IMR-90 (cell line): Measurements from ENCODE around the gene CALD1. TPM values are rescaled to one million over a fixed set of nuclear protein-coding genes. Genes with fewer than 3 reads are reported as not detected.

Source experiments
- ATAC-seq: fragments of 200-7000 bp; cut with Tn5 transposase; 2 replicates; pipeline ENCODE4 v1.9.1; 2020; ENCODE audit warnings: low read depth, mild to moderate bottlenecking, moderate library complexity
- BruUV-seq: library from RNA; stranded (reverse); fragments of 400-500 nt; replicated peaks from 2 replicates; lab custom pipeline; 2021; lab: Mats Ljungman, UMichigan
- CTCF ChIA-PET: fragments of 300-600 bp; formaldehyde crosslinking; extraction: SDS; loops from one replicate; lab custom pipeline; 2021; ENCODE audit warnings: antibody characterized with exemption; lab: Yijun Ruan, JAX
- POLR2A ChIA-PET: fragments of 300-600 bp; sonication (Branson Sonifier 250); formaldehyde crosslinking; loops from one replicate; lab custom pipeline; 2022; ENCODE audit warnings: antibody characterized with exemption; ENCODE audit not compliant: unreplicated experiment; lab: Charles Lee
- DNase-seq: peaks from one replicate; pipeline ENCODE4 v3.0.0; 2013
- H2AFZ ChIP-seq: replicated peaks from 2 replicates; pipeline ENCODE3; 2013; ENCODE audit warnings: low read length, mild to moderate bottlenecking; ENCODE audit not compliant: poor library complexity
- H2AK5ac ChIP-seq: 2 replicates; pipeline ENCODE4 v1.6.1; 2013; ENCODE audit warnings: low read depth, low read length, inconsistent platforms
- H2AK9ac ChIP-seq: replicated peaks from 2 replicates; pipeline ENCODE3; 2013; ENCODE audit warnings: mild to moderate bottlenecking, low read depth, low read length, moderate library complexity; ENCODE audit not compliant: poor library complexity
- H2BK120ac ChIP-seq: 2 replicates; pipeline ENCODE4 v1.6.1; 2013; ENCODE audit warnings: low read depth, low read length, inconsistent platforms
- H2BK15ac ChIP-seq: 3 replicates; pipeline ENCODE4 v1.6.1; 2013; ENCODE audit warnings: low read depth, low read length, inconsistent platforms
- H2BK20ac ChIP-seq: 2 replicates; pipeline ENCODE4 v1.6.1; 2013; ENCODE audit warnings: low read depth, mild to moderate bottlenecking, inconsistent platforms, low read length, moderate library complexity
- H2BK5ac ChIP-seq: 2 replicates; pipeline ENCODE4 v1.6.1; 2013; ENCODE audit warnings: mild to moderate bottlenecking, low read depth, low read length, inconsistent platforms; ENCODE audit not compliant: poor library complexity, severe bottlenecking
- H3K14ac ChIP-seq: replicated peaks from 2 replicates; pipeline ENCODE4 v1.6.1; 2013; ENCODE audit warnings: low read depth, low read length, inconsistent platforms
- H3K18ac ChIP-seq: 2 replicates; pipeline ENCODE4 v1.6.1; 2013; ENCODE audit warnings: low read depth, low read length, control low read depth
- H3K23ac ChIP-seq: 2 replicates; pipeline ENCODE4 v1.6.1; 2013; ENCODE audit warnings: low read depth, low read length, inconsistent platforms
- H3K27ac ChIP-seq: 2 replicates; pipeline ENCODE4 v1.5.1; 2013; ENCODE audit warnings: mild to moderate bottlenecking, control low read depth, low read length; ENCODE audit not compliant: insufficient read depth
- H3K27me3 ChIP-seq: 2 replicates; pipeline ENCODE4 v1.6.1; 2013; ENCODE audit warnings: low read length; ENCODE audit not compliant: control insufficient read depth, insufficient read depth
- H3K36me3 ChIP-seq: 2 replicates; pipeline ENCODE4 v1.6.1; 2013; ENCODE audit warnings: low read length, mixed read lengths; ENCODE audit not compliant: control insufficient read depth, insufficient read depth
- H3K4ac ChIP-seq: 2 replicates; pipeline ENCODE4 v1.6.1; 2013; ENCODE audit warnings: low read depth, low read length, inconsistent platforms
- H3K4me1 ChIP-seq: 2 replicates; pipeline ENCODE4 v1.6.1; 2013; ENCODE audit warnings: low read length, mixed read lengths; ENCODE audit not compliant: control insufficient read depth, insufficient read depth
- H3K4me2 ChIP-seq: 2 replicates; pipeline ENCODE4 v1.6.1; 2013; ENCODE audit warnings: low read depth, mild to moderate bottlenecking, control low read depth, low read length, moderate library complexity
- H3K4me3 ChIP-seq: 2 replicates; pipeline ENCODE4 v1.5.1; 2013; ENCODE audit warnings: low read depth, mild to moderate bottlenecking, control low read depth, low read length, moderate library complexity; ENCODE audit not compliant: insufficient read depth
- H3K56ac ChIP-seq: 2 replicates; pipeline ENCODE4 v1.6.1; 2013; ENCODE audit warnings: low read length, inconsistent platforms; ENCODE audit not compliant: insufficient read depth; ENCODE audit errors: extremely low read depth
- H3K79me1 ChIP-seq, 2 experiments: 2 replicates each; pipeline ENCODE4 v1.6.1; 2013; ENCODE audit warnings: low read length in 2 of 2, inconsistent platforms in 1 of 2, low read depth in 1 of 2
- H3K9ac ChIP-seq: 2 replicates; pipeline ENCODE4 v1.6.1; 2013; ENCODE audit warnings: low read depth, low read length, control low read depth
- H3K9me1 ChIP-seq: 2 replicates; pipeline ENCODE4 v1.6.1; 2013; ENCODE audit warnings: low read length, inconsistent platforms; ENCODE audit not compliant: insufficient read depth
- H3K9me3 ChIP-seq: 2 replicates; pipeline ENCODE4 v1.6.1; 2013; ENCODE audit warnings: low read length; ENCODE audit not compliant: control insufficient read depth, insufficient read depth
- H4K20me1 ChIP-seq: 2 replicates; pipeline ENCODE4 v1.6.1; 2013; ENCODE audit warnings: low read length, inconsistent platforms; ENCODE audit not compliant: insufficient read depth
- H4K5ac ChIP-seq: 2 replicates; pipeline ENCODE4 v1.6.1; 2013; ENCODE audit warnings: mild to moderate bottlenecking, low read depth, low read length, control low read depth
- H4K8ac ChIP-seq, 2 experiments: 2 replicates each; pipeline ENCODE4 v1.6.1; 2013; ENCODE audit warnings: low read depth in 2 of 2, low read length in 2 of 2, control low read depth in 1 of 2, inconsistent platforms in 1 of 2
- H4K91ac ChIP-seq: 2 replicates; pipeline ENCODE4 v1.6.1; 2013; ENCODE audit warnings: low read depth, low read length, inconsistent platforms; ENCODE audit not compliant: insufficient read depth
- CHD1 ChIP-seq: IDR thresholded peaks from 2 replicates; pipeline ENCODE4 v1.6.1; 2012; ENCODE audit warnings: low read depth, low read length, improper control_type of control experiment
- ELK1 ChIP-seq: fragments of 150-350 bp; IDR thresholded peaks from 2 replicates; pipeline ENCODE4 v1.6.1; 2016; ENCODE audit warnings: low read depth, mild to moderate bottlenecking, low read length, moderate library complexity, borderline replicate concordance
- FOS ChIP-seq: fragments of 150-350 bp; IDR thresholded peaks from 2 replicates; pipeline ENCODE4 v1.6.1; 2016; ENCODE audit warnings: low read depth, low read length
- MAZ ChIP-seq: IDR thresholded peaks from 2 replicates; pipeline ENCODE4 v1.6.1; 2012; ENCODE audit warnings: low read depth, mild to moderate bottlenecking, low read length, improper control_type of control experiment, moderate library complexity, borderline replicate concordance
- MXI1 ChIP-seq: IDR thresholded peaks from 2 replicates; pipeline ENCODE4 v1.6.1; 2012; ENCODE audit warnings: low read depth, mild to moderate bottlenecking, low read length, moderate library complexity, borderline replicate concordance
- NFE2L2 ChIP-seq: fragments of 150-350 bp; IDR thresholded peaks from 2 replicates; pipeline ENCODE4 v1.6.1; 2016; ENCODE audit warnings: low read depth, mild to moderate bottlenecking, low read length
- POLR2A ChIP-seq: IDR thresholded peaks from 2 replicates; pipeline ENCODE4 v1.6.1; 2012; ENCODE audit warnings: mild to moderate bottlenecking, low read depth, low read length
- RFX5 ChIP-seq: IDR thresholded peaks from 2 replicates; pipeline ENCODE4 v1.8.0; 2012; ENCODE audit warnings: low read depth, mild to moderate bottlenecking, low read length, moderate library complexity
- SMC3 ChIP-seq: fragments of 150-350 bp; IDR thresholded peaks from 2 replicates; pipeline ENCODE4 v1.6.1; 2016; ENCODE audit warnings: low read depth, mild to moderate bottlenecking, antibody characterized with exemption, low read length, moderate library complexity
- WGBS, 2 experiments: methylation state at CpG; one replicate each; pipeline versions ENCODE4 v1.1.5 to v1.1.7; 2013; ENCODE audit warnings: missing lambda C conversion rate in 2 of 2; ENCODE audit not compliant: insufficient read length in 1 of 2; ENCODE audit errors: extremely low coverage in 2 of 2; 5-methylcytosine and 5-hydroxymethylcytosine counted together
- dilution Hi-C: fragments of 300-500 bp; cut with HindIII; formaldehyde crosslinking; loops from one replicate; pipeline ENCODE4 v1.14.3; 2018; ENCODE audit warnings: low sequenced_read_pairs; ENCODE audit not compliant: unreplicated experiment
- in situ Hi-C: fragments of 300-500 bp; cut with MboI; formaldehyde crosslinking; loops from 3 replicates; pipeline ENCODE4 v1.14.3; 2019; ENCODE audit warnings: low sequenced_read_pairs, inconsistent platforms, mixed read lengths
- intact Hi-C: fragments of 100-400 bp; cut with micrococcal nuclease; formaldehyde crosslinking; loops from 2 replicates; pipeline ENCODE4 v1.10.0; 2022
- polyA plus RNA-seq, 3 experiments: library from polyadenylated mRNA; depleted of rRNA; stranded (reverse); fragments of >200 nt; gene quantifications; 2 replicates each; pipeline ENCODE4 v1.2.3, GENCODE V29; 2012; ENCODE audit warnings: low replicate concordance in 1 of 3
- total RNA-seq: library from RNA; depleted of rRNA; stranded (reverse); fragments of >200 nt; gene quantifications from 2 replicates; pipeline ENCODE4 v1.2.3, GENCODE V29; 2012

Gene CALD1
- total and polyA plus RNA-seq, 2 of the 4 experiments (the other 2 are of a cell fraction), result 375 to 487 TPM

- in situ Hi-C loops, result no loop called here
- Histone ChIP-seq H2AK5ac (0 out of 2 replicates have a peak overlapping the region, but pooled peaks have one; percentile 40), H2AFZ (no peak overlapping the region), H3K9me3 (no peaks in the 10 kb centered on the region), H3K56ac (no peak overlapping the region), H2BK5ac (peak overlapping the region; percentile 43), H3K4ac (no peak overlapping the region), H3K9me1 (peaks cover 33% of the 10 kb centered on the region), H4K8ac (no peak overlapping the region), H2BK15ac (no peak overlapping the region), H4K5ac (no peak overlapping the region), H3K4me2 (no peak overlapping the region), H3K79me1 (peaks cover 27 to 66% of the 10 kb centered on the region in 2 experiments; a peak in 3 of 4 replicates), H3K4me1 (peaks cover 21% of the 10 kb centered on the region), H3K18ac (no peak overlapping the region), H4K20me1 (peaks cover 76% of the 10 kb centered on the region), H2BK120ac (no peak overlapping the region), H3K23ac (peak overlapping the region; percentile 2), H3K4me3 (no peak overlapping the region), H3K36me3 (peaks cover 22% of the 10 kb centered on the region), H3K14ac (no peak overlapping the region), H3K27me3 (no peaks in the 10 kb centered on the region), H4K91ac (no peak overlapping the region), H2BK20ac (no peak overlapping the region), H3K27ac (no peak overlapping the region), H3K9ac (no peak overlapping the region), H2AK9ac (no peak overlapping the region)
- ChIA-PET POLR2A (no interaction called here), CTCF (no interaction called here)
- no peak for DNase-seq
- no peak for ATAC-seq
- no TSS peak for BruUV-seq
- dilution Hi-C loops, result no loop called here
- intact Hi-C loops, result no loop called here
- no peak for TF ChIP-seq MXI1
- TF ChIP-seq SMC3, result no peak
- no peak for TF ChIP-seq CHD1
- no peak for TF ChIP-seq RFX5
- no peak for TF ChIP-seq NFE2L2
- TF ChIP-seq FOS, result no peak
- TF ChIP-seq MAZ, result no peak
- TF ChIP-seq POLR2A, result no peak
- TF ChIP-seq ELK1, result no peak
- 90% methylated on average over 2 of the region's 9 CpGs; no CpG with 5 or more reads in 1 of the 2 experiments for WGBS, 2 experiments
Measured at GRCh38 chr7:134818613-134819345, 39.3 kb downstream of the CALD1 start.
